GM10266 (cell line): ENCODE results near the gene KCNMA1.

ENCODE experiments used
- DNase-seq: peaks from one replicate; pipeline ENCODE4 v3.0.0; 2012; ENCODE audit errors: extremely low spot score
- CTCF ChIP-seq: IDR thresholded peaks from 2 replicates; pipeline ENCODE4 v1.5.1; 2012; ENCODE audit warnings: mild to moderate bottlenecking, low read depth; ENCODE audit not compliant: control insufficient read depth, insufficient read depth; ENCODE audit errors: missing control alignments

KCNMA1 gene

GRCh38 chr10:77541944-77542343 is 95.7 kb downstream of the KCNMA1 start:
- DNase-seq = no peak
- no peak for TF ChIP-seq CTCF

- TF ChIP-seq CTCF = no peak
- DNase-seq = no peak
Observed at GRCh38 chr10:77541247-77541646, 96.4 kb downstream of the KCNMA1 start.

- DNase-seq = no peak
- no peak for TF ChIP-seq CTCF
Observed at GRCh38 chr10:77539147-77539935, 98.3 kb downstream of the KCNMA1 start.

GRCh38 chr10:77537720-77538373 is 99.8 kb downstream of the KCNMA1 start:
- TF ChIP-seq CTCF = no peak
- no peak for DNase-seq

GRCh38 chr10:77537071-77537470 is 100.5 kb downstream of the KCNMA1 start:
- no peak for DNase-seq
- no peak for TF ChIP-seq CTCF

- TF ChIP-seq CTCF = no peak
- no peak for DNase-seq
Observed at GRCh38 chr10:77533887-77534278, 103.7 kb downstream of the KCNMA1 start.
